Measurements from ENCODE around the gene ZNF624. TPM values are rescaled to one million over a fixed set of nuclear protein-coding genes. Genes with fewer than 3 reads are reported as not detected.
"Not testable (repeated sequence)": the region's sequence is repeated elsewhere in the genome, so short reads cannot be mapped to it uniquely, and the experiment has no call there.

The ZNF624 gene
- total RNA-seq (2014; rRNA removed; shearing (Covaris generic)) (3.5 and 4.0 TPM in 2 replicates), total RNA-seq (2022) (5.8 and 9.4 TPM in 2 replicates), Bru-seq, nascent RNA (percentile 61 among the genes with signal in this experiment), BruChase-seq, experiment 1, labeled RNA remaining after a 6-hour chase (percentile 46 among the genes with signal in this experiment), BruChase-seq, experiment 2, labeled RNA remaining after a 2-hour chase (percentile 48 among the genes with signal in this experiment)
- long read RNA-seq, full-length matches to known transcripts: 7 of 12 reads
- long read RNA-seq, partial matches to known transcripts: 0 of 12 reads
- long read RNA-seq, other reads (novel, unspliced or antisense): 5 of 12 reads

- BruUV-seq (replicated peaks): no TSS peak
- ChIA-PET CTCF (ENCODE audit: unreplicated experiment) (no interaction called here), POLR2A (no interaction called here)
- Histone ChIP-seq H2AFZ (ENCODE audit: low read length) (peak within 1 kb of the TSS; percentile 91), H3K4me1 (ENCODE audit: insufficient read depth, low read length, poor library complexity, severe bottlenecking) (peaks cover 6% of the 10 kb centered on the region), H3K79me2 (ENCODE audit: insufficient read depth, low read depth, low read length) (no peaks in the 10 kb centered on the region), H3K4me2 (ENCODE audit: low read length) (peak within 1 kb of the TSS; percentile 77), H3K9me3 (ENCODE audit: low read length) (0 out of 2 replicates have a peak, but pooled peaks cover 8% of the 10 kb centered on the region), H3K4me3 (ENCODE audit: low read depth, low read length, poor library complexity, severe bottlenecking) (peak within 1 kb of the TSS; percentile 84), H3K9me2 (ENCODE audit: insufficient read depth, low read length) (no peaks in the 10 kb centered on the region), H3K27ac (ENCODE audit: low read depth, low read length, poor library complexity, severe bottlenecking) (peak within 1 kb of the TSS; percentile 38), H4K20me1 (ENCODE audit: insufficient read depth, low read length) (no peaks in the 10 kb centered on the region), H3K36me3 (ENCODE audit: insufficient read depth, low read length) (no peaks in the 10 kb centered on the region)
- DNase-seq (ENCODE audit: low spot score): peak; percentile 93
- TF ChIP-seq CTCF (conservative IDR thresholded peaks at IDR 0.05; ENCODE audit: low read length) (no peak), EZH2phosphoT487 (IDR thresholded peaks at IDR 0.05; ENCODE audit: borderline replicate concordance, low read depth, low read length) (no peak)
- intact Hi-C loops (cut with micrococcal nuclease; ENCODE audit: unreplicated experiment): loop anchor here (5.0 to 10.0 kb wide), 2 partner anchors 119 to 584 kb away; partner anchors contain the start of gene FLCN
Measured at GRCh38 chr17:16653367-16654041, at the start of gene ZNF624. Gene ZNF624, minus strand, starts transcription at chr17:16653850.

- H3K79me2 ChIP-seq (ENCODE audit: insufficient read depth, low read depth, low read length); H3K36me3 ChIP-seq (ENCODE audit: insufficient read depth, low read length); POLR2A ChIA-PET; H3K9me2 ChIP-seq (ENCODE audit: insufficient read depth, low read length); H3K27ac ChIP-seq (ENCODE audit: low read depth, low read length, poor library complexity, severe bottlenecking); H2AFZ ChIP-seq (ENCODE audit: low read length); H3K4me1 ChIP-seq (ENCODE audit: insufficient read depth, low read length, poor library complexity, severe bottlenecking); BruUV-seq (replicated peaks); H3K9me3 ChIP-seq (ENCODE audit: low read length); intact Hi-C loops (cut with micrococcal nuclease; ENCODE audit: unreplicated experiment); CTCF ChIA-PET (ENCODE audit: unreplicated experiment); H4K20me1 ChIP-seq (ENCODE audit: insufficient read depth, low read length); H3K4me2 ChIP-seq (ENCODE audit: low read length); H3K4me3 ChIP-seq (ENCODE audit: low read depth, low read length, poor library complexity, severe bottlenecking); DNase-seq (ENCODE audit: low spot score): not testable (repeated sequence)
Measured at GRCh38 chr17:16697603-16698002, 44.0 kb upstream of the ZNF624 start.

DNA sequence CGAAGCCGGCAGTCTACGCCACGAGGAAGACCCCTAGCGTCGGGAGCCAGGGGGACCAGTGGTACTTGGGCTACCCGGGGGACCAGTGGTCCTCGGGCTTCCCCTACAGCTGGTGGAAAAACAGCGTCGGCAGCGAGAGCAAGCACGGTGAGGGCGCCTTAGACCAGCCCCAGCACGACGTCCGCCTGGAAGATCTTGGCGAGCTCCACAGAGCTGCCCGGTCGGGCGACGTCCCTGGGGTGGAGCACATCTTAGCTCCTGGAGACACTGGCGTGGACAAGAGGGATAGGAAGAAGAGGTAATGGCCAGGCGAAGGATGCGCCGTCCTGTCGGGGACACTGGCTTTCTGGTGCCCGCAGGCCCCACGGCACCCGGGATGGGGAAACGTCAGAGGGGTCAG, 36.8 kb upstream of the ZNF624 start:
- H3K4me2 ChIP-seq (ENCODE audit: low read length); H3K4me3 ChIP-seq (ENCODE audit: low read depth, low read length, poor library complexity, severe bottlenecking); H3K27ac ChIP-seq (ENCODE audit: low read depth, low read length, poor library complexity, severe bottlenecking); H3K79me2 ChIP-seq (ENCODE audit: insufficient read depth, low read depth, low read length); H2AFZ ChIP-seq (ENCODE audit: low read length); POLR2A ChIA-PET; CTCF ChIA-PET (ENCODE audit: unreplicated experiment); H4K20me1 ChIP-seq (ENCODE audit: insufficient read depth, low read length); H3K4me1 ChIP-seq (ENCODE audit: insufficient read depth, low read length, poor library complexity, severe bottlenecking); H3K36me3 ChIP-seq (ENCODE audit: insufficient read depth, low read length); H3K9me2 ChIP-seq (ENCODE audit: insufficient read depth, low read length); intact Hi-C loops (cut with micrococcal nuclease; ENCODE audit: unreplicated experiment); BruUV-seq (replicated peaks); H3K9me3 ChIP-seq (ENCODE audit: low read length); DNase-seq (ENCODE audit: low spot score): not testable (repeated sequence)

Data from OCI-LY7 (cell line).